ENCODE data around the gene MGAT3.

DNA sequence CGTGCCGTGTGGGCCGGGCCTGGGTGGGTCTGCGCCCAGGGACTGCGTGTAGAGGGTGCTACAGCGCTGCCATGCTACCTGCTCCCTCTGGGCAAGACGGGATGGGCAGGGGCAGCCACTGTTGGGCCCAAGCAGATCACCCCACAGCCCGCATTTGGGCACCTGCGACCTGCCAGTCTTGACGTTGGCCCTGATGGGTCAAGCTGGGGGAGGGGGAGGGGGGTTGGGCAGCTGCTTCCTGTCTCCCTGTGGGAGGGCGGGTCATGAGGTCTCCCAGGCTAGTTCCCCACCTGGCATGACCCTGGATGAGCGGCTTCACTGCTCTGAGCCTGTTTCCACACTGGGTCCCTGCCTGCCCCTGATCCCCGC, 78.5 kb downstream of the MGAT3 start:
- TF ChIP-seq, protein P1, sequence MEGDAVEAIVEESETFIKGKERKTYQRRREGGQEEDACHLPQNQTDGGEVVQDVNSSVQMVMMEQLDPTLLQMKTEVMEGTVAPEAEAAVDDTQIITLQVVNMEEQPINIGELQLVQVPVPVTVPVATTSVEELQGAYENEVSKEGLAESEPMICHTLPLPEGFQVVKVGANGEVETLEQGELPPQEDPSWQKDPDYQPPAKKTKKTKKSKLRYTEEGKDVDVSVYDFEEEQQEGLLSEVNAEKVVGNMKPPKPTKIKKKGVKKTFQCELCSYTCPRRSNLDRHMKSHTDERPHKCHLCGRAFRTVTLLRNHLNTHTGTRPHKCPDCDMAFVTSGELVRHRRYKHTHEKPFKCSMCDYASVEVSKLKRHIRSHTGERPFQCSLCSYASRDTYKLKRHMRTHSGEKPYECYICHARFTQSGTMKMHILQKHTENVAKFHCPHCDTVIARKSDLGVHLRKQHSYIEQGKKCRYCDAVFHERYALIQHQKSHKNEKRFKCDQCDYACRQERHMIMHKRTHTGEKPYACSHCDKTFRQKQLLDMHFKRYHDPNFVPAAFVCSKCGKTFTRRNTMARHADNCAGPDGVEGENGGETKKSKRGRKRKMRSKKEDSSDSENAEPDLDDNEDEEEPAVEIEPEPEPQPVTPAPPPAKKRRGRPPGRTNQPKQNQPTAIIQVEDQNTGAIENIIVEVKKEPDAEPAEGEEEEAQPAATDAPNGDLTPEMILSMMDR (IDR thresholded peaks at IDR 0.05; ENCODE audit: poor library complexity), result no peak
- TF ChIP-seq EZH2phosphoT487 (IDR thresholded peaks at IDR 0.05; ENCODE audit: low read depth, severe bottlenecking, unreplicated experiment) (no peak), EZH2 (IDR thresholded peaks at IDR 0.05; ENCODE audit: borderline replicate concordance) (no peak)
